ENCODE data around the gene ISCU. TPM values are rescaled to one million over a fixed set of nuclear protein-coding genes. Genes with fewer than 3 reads are reported as not detected.
A peak's percentile ranks its signal among the peaks of the same experiment; 100 is the strongest.

ISCU gene
- total and polyA plus RNA-seq, 5 donors: 276 to 457 (median 320) TPM

DNA sequence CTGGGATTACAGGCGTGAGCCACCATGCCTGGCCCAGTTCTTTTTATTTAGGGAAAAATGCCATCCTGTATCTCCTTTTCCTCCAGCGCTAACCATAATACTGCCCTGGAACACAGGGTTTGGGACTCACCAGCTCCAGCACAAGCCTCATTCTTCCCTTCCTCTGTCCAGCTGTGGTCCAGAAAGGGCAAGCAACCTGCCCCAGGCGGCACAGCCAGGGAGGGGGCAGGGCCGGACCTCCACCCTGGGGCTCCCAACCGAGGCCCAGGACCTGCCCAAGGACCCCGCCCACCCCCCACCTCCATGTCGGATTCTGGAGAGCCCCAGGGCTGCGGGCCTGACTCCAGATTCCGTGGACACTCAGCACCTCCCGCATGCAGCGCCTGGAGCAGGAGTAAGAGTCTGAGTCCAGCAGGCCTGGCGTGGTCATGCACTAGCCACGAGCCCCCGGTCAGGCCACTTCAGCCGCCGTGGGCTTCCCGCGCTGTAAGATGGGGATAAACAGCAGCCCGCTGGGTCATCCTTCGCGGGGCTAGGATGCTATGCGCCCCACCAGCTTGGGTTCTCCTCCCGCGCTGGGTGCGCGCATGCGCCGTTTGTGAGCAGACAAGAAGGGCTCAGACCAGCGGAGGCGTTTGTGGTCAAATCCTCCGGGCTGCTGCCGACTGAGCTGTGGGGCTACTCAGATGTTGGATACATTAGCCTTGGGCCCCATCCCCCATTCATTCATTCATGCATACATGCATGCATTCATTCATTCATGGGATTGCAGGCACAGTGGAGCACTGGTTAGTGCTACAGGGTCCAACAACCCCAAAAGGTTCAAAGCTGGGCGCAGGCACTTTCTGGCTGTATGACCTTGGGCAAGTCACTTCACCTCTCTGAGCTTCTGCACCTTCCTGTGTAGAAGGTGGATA is 19.2 kb downstream of the ISCU start:
- no peaks in the 10 kb centered on the region for H3K9me3 ChIP-seq (ENCODE audit: control insufficient read depth, low read length)
- peak in 1 of 2 donors; percentile 10 for ATAC-seq
- no peak overlapping the region for H3K4me3 ChIP-seq (ENCODE audit: low read length)
- DNase-seq: no peak
- WGBS: 84% methylated on average over 33 of the region's 33 CpGs
- intact Hi-C loops (cut with DNase I): no loop called here
- H3K27me3 ChIP-seq (ENCODE audit: control insufficient read depth, insufficient read depth): no peaks in the 10 kb centered on the region
- H3K4me1 ChIP-seq (ENCODE audit: control insufficient read depth, insufficient read depth, low read length): no peaks in the 10 kb centered on the region
- no peak overlapping the region for H3K27ac ChIP-seq (ENCODE audit: low read length)

DNA sequence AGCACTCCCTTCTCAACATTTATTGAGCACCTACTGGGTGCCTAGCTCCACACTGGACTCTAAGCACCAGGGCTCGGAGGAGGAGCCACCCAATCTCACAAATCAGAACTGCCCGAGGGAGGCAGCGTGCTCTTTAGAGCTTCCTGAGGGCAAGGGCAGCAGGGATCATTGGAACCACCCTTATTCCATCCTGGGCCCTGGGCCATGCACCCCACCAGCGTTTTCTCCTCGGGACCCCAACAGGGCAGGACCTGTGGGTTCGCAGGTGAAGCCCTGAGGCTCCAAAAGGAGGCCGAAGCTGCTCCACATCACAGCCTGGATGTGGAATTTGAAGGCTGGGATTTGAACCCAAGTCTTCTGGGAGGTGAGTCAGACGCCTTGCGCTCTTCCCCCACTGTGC is 20.1 kb downstream of the ISCU start:
- WGBS: 88% methylated on average over 9 of the region's 9 CpGs
- ATAC-seq: no peak
- no peak overlapping the region for H3K27ac ChIP-seq (ENCODE audit: low read length)
- no peaks in the 10 kb centered on the region for H3K27me3 ChIP-seq (ENCODE audit: control insufficient read depth, insufficient read depth)
- no peaks in the 10 kb centered on the region for H3K4me1 ChIP-seq (ENCODE audit: control insufficient read depth, insufficient read depth, low read length)
- no peak overlapping the region for H3K4me3 ChIP-seq (ENCODE audit: low read length)
- no peak for DNase-seq
- no peaks in the 10 kb centered on the region for H3K9me3 ChIP-seq (ENCODE audit: control insufficient read depth, low read length)
- intact Hi-C loops (cut with DNase I): no loop called here

DNA sequence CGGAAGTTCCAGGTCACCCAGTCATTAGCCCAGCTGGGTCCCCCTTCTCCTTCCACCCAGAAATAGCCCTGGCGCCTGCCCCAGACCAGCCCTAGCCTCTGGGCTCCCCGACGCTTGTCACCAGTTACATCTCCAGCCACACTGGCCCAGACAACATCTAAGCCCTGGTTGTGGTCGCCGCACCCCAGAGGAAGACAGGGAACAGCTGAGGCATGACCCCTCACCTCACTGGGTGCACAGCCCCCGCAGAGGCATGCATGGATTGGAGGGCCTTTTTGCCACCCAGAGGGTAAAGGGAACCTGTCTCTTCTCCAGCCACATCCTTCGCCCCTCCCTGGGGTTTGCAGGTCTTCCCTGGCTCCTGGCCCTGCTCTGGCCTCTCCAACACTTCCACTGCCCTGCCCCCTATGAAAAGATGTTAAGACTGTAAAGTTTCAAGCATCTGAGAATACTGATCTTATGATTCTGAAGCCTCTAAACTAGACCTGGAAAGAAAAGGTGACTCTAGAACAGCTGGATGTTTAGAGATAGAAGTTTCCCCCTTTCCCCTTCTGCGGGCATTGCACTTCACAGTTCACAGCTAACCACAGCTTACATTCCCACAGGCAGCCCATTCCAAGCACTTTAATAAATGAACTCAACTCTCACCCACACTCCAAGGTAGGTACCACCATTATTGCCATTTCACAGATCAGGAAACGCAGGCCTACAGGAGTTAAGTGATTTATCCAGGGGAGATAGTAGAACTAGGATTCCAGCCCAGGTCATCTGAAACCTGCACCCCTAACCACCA is 20.8 kb downstream of the ISCU start:
- WGBS: 78% methylated on average over 10 of the region's 10 CpGs
- no peaks in the 10 kb centered on the region for H3K9me3 ChIP-seq (ENCODE audit: control insufficient read depth, low read length)
- DNase-seq (no peak), ATAC-seq (no peak)
- H3K4me1 ChIP-seq (ENCODE audit: control insufficient read depth, insufficient read depth, low read length): no peaks in the 10 kb centered on the region
- H3K27me3 ChIP-seq (ENCODE audit: control insufficient read depth, insufficient read depth): no peaks in the 10 kb centered on the region
- H3K4me3 ChIP-seq (ENCODE audit: low read length): no peak overlapping the region
- H3K27ac ChIP-seq (ENCODE audit: low read length): no peak overlapping the region
- intact Hi-C loops (cut with DNase I): no loop called here

DNA sequence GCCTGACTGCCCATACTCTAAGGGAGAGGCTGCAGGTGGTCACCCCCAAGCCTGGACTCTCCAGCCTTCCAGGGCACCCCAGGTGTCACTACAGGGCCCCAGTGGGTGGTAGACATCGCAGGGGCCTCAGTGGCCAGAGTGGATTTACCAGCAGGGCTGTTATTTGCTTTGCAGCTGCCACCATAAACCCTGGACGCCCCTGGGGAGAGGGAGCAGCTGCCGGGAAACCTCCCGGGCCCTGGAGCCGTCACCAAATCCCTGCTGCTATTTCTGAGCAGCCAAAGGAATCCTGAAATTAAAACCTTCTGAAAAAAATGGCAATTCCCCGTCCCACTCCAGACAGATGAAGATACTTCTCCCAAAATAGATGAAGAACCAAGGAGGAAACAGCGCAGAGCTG is 21.6 kb downstream of the ISCU start:
- DNase-seq (no peak), ATAC-seq (no peak)
- Histone ChIP-seq H3K4me3 (ENCODE audit: low read length) (no peak overlapping the region), H3K27me3 (ENCODE audit: control insufficient read depth, insufficient read depth) (no peaks in the 10 kb centered on the region), H3K9me3 (ENCODE audit: control insufficient read depth, low read length) (no peaks in the 10 kb centered on the region), H3K27ac (ENCODE audit: low read length) (no peak overlapping the region), H3K4me1 (ENCODE audit: control insufficient read depth, insufficient read depth, low read length) (no peaks in the 10 kb centered on the region)
- 56% methylated on average over 7 of the region's 7 CpGs for WGBS
- intact Hi-C loops (cut with DNase I): no loop called here

DNA sequence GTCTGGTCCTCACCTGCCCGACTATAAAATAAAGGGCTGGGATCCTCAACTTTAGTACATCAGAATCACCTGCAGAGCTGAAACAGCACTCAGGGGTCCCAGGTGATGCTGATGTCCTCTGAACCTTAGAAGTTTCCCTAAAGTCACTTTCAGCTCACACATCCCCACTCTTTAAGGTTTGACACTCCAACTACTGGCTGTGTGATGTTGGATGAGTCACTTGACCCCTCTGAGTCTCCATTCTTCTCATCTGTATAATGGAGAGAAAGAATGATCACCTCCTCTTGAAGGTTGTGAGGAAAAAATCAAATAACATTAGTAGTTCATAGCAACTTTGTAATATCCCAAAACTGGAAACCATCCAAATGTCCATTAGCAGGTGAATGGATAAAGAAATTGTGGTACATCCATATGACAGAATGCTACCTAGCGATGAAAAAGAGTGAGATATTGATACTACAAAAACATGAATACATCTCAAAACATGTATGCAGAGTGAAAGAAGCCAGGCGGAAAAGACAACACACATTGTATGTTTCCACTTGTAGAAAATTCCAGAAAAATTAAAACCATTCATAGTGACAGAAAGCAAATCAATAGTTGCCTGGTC is 22.2 kb downstream of the ISCU start:
- no peaks in the 10 kb centered on the region for H3K4me1 ChIP-seq (ENCODE audit: control insufficient read depth, insufficient read depth, low read length)
- WGBS: 78% methylated on average over 3 of the region's 3 CpGs
- ATAC-seq (no peak), DNase-seq (no peak)
- H3K4me3 ChIP-seq (ENCODE audit: low read length): no peak overlapping the region
- no peaks in the 10 kb centered on the region for H3K27me3 ChIP-seq (ENCODE audit: control insufficient read depth, insufficient read depth)
- intact Hi-C loops (cut with DNase I): no loop called here
- no peaks in the 10 kb centered on the region for H3K9me3 ChIP-seq (ENCODE audit: control insufficient read depth, low read length)
- H3K27ac ChIP-seq (ENCODE audit: low read length): no peak overlapping the region

- no peak for DNase-seq
- H3K9me3 ChIP-seq (ENCODE audit: control insufficient read depth, low read length): no peaks in the 10 kb centered on the region
- no peaks in the 10 kb centered on the region for H3K27me3 ChIP-seq (ENCODE audit: control insufficient read depth, insufficient read depth)
- WGBS: 57% methylated on average over 4 of the region's 4 CpGs
- no peak overlapping the region for H3K27ac ChIP-seq (ENCODE audit: low read length)
- intact Hi-C loops (cut with DNase I): no loop called here
- H3K4me1 ChIP-seq (ENCODE audit: control insufficient read depth, insufficient read depth, low read length): no peaks in the 10 kb centered on the region
- H3K4me3 ChIP-seq (ENCODE audit: low read length): no peak overlapping the region
- ATAC-seq: no peak
These were observed 23.5 kb downstream of the ISCU start for GRCh38 chr12:108585864-108586263.

DNA sequence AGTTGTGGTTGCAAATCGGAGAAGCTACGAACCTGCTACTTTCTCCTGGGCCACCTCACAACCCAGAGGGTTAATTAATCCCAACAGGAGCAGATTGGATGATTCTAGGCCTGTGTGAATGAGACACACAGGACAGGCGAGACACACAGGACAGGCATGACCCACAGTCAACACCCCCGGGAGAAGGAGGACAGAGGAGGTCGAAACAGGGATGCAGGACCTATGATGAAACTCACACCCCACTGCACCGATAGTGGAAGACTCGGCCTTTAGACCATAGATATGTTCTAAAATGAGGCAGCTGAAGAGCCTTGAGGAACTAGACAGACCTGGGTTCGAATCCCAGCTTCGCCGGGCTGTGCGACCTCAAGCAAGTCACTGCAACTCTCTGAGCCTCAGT is 23.9 kb downstream of the ISCU start:
- ATAC-seq: no peak
- H3K9me3 ChIP-seq (ENCODE audit: control insufficient read depth, low read length): no peaks in the 10 kb centered on the region
- no peak for DNase-seq
- H3K4me1 ChIP-seq (ENCODE audit: control insufficient read depth, insufficient read depth, low read length): no peaks in the 10 kb centered on the region
- H3K27ac ChIP-seq (ENCODE audit: low read length): no peak overlapping the region
- no peaks in the 10 kb centered on the region for H3K27me3 ChIP-seq (ENCODE audit: control insufficient read depth, insufficient read depth)
- 89% methylated on average over 11 of the region's 11 CpGs for WGBS
- intact Hi-C loops (cut with DNase I): no loop called here
- H3K4me3 ChIP-seq (ENCODE audit: low read length): no peak overlapping the region

DNA sequence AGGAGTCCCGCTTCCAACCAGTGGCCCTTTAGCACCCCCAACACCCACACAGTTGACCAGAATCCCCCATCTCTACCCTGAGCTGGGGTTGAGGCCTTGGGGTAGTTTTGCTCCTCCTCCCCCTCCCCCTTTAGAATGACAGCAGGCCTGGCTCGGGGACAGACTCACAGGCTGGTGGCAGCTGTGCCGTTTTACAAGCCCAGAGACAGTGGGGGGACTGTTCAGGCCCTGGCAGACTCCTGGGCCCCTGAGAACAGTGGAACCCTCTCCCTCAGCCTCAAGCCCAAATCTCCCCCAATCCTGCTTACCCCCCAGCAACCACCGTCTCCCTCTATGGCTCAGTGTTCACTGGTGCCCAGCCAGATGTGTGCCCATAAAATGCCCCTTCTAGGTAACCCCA is 25.4 kb downstream of the ISCU start:
- H3K4me3 ChIP-seq (ENCODE audit: low read length): no peak overlapping the region
- no peaks in the 10 kb centered on the region for H3K9me3 ChIP-seq (ENCODE audit: control insufficient read depth, low read length)
- H3K4me1 ChIP-seq (ENCODE audit: control insufficient read depth, insufficient read depth, low read length): no peaks in the 10 kb centered on the region
- DNase-seq (no peak), ATAC-seq (no peak)
- intact Hi-C loops (cut with DNase I): no loop called here
- H3K27ac ChIP-seq (ENCODE audit: low read length): no peak overlapping the region
- WGBS: 56% methylated on average over 4 of the region's 4 CpGs
- no peaks in the 10 kb centered on the region for H3K27me3 ChIP-seq (ENCODE audit: control insufficient read depth, insufficient read depth)

DNA sequence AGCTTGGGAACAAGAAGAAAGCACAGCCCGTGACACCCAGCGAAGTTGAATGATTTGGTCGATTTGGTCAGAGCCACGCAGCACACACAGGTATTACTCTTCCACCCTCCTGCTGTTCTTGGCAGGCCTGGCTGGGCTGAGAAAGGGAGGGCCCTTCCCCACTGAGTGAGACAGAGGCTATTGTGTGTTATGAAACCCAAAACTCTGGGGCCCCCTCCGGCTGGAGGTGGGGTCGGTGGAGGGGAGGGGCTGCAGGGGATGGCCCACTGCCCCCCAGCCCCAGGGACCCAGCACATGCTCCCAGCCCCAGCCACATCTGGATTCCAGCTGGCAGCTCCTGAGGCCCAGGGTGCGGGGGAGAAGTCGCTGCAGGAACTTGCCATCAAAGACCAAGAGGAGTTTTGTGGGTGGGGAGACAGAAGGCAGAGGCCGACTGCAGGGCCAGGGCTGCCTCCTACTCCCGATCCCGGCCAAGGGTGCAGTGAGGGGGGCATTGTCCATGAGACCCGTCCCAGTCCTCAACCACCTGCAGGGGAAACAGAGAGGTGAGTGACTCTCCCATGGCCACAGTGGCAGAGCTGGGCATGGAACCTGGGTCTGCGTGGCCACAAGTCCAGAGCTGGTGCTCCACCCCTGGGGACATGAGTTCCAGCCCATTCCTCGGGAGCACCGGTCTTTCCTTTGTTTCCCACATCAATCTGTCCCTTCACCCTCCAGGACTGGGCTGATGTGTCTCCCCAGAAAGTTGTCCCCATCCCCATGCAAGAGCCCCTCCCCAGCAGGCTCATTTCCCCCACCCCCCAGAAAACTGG is 26.8 kb downstream of the ISCU start:
- H3K9me3 ChIP-seq (ENCODE audit: control insufficient read depth, low read length): no peaks in the 10 kb centered on the region
- H3K27ac ChIP-seq (ENCODE audit: low read length): no peak overlapping the region
- intact Hi-C loops (cut with DNase I): no loop called here
- WGBS: 40% methylated on average over 15 of the region's 15 CpGs
- H3K27me3 ChIP-seq (ENCODE audit: control insufficient read depth, insufficient read depth): no peaks in the 10 kb centered on the region
- H3K4me3 ChIP-seq (ENCODE audit: low read length): no peak overlapping the region
- peak; percentile 28 to 43 for ATAC-seq
- no peak for DNase-seq
- H3K4me1 ChIP-seq (ENCODE audit: control insufficient read depth, insufficient read depth, low read length): no peaks in the 10 kb centered on the region

GRCh38 chr12:108589840-108590229 is 27.4 kb downstream of the ISCU start:
- no peak overlapping the region for H3K27ac ChIP-seq (ENCODE audit: low read length)
- intact Hi-C loops (cut with DNase I): no loop called here
- no peak for ATAC-seq
- no peaks in the 10 kb centered on the region for H3K4me1 ChIP-seq (ENCODE audit: control insufficient read depth, insufficient read depth, low read length)
- 64% methylated on average over 7 of the region's 7 CpGs for WGBS
- DNase-seq: no peak
- H3K27me3 ChIP-seq (ENCODE audit: control insufficient read depth, insufficient read depth): no peaks in the 10 kb centered on the region
- H3K9me3 ChIP-seq (ENCODE audit: control insufficient read depth, low read length): no peaks in the 10 kb centered on the region
- H3K4me3 ChIP-seq (ENCODE audit: low read length): no peak overlapping the region

Data from right cardiac atrium (tissue), 5 donors.